22Rv1 (cell line): ENCODE measurements around the gene YIPF3.

ENCODE experiments used
- CTCF ChIP-seq: fragments of 450-650 bp; IDR thresholded peaks from 2 replicates; pipeline ENCODE4 v1.5.1; 2017; ENCODE audit warnings: mild to moderate bottlenecking
- ZFX ChIP-seq: fragments of 450-650 bp; IDR thresholded peaks from 2 replicates; pipeline ENCODE4 v1.6.1; 2017; ENCODE audit warnings: antibody characterized with exemption, borderline replicate concordance

- no peak for TF ChIP-seq CTCF
- no peak for TF ChIP-seq ZFX
These were observed 23.8 kb upstream of the YIPF3 start for GRCh38 chr6:43540507-43540906.
